ENCODE results near the gene GNS. TPM values are rescaled to one million over a fixed set of nuclear protein-coding genes. Genes with fewer than 3 reads are reported as not detected.

GNS gene
- polyA plus RNA-seq, 1 donor from 2014 or later: 39.0 TPM

GRCh38 chr12:64733857-64734256 is 25.3 kb downstream of the GNS start:
- TF ChIP-seq RAD21 (conservative IDR thresholded peaks at IDR 0.05): no peak
- no peak for TF ChIP-seq TAF1 (IDR thresholded peaks at IDR 0.05; ENCODE audit: low read depth)
- no peak for TF ChIP-seq POLR2AphosphoS5 (IDR thresholded peaks at IDR 0.05)
- H3K9me3 ChIP-seq (ENCODE audit: low read length): no peaks in the 10 kb centered on the region
- H3K9ac ChIP-seq (ENCODE audit: low read length): no peak overlapping the region
- H3K9me2 ChIP-seq (ENCODE audit: insufficient read depth, low read length): no peaks in the 10 kb centered on the region
- no peak overlapping the region for H2AFZ ChIP-seq (ENCODE audit: low read depth, low read length)
- no peaks in the 10 kb centered on the region for H4K20me1 ChIP-seq (ENCODE audit: insufficient read depth)
- no peak overlapping the region for H3K4me2 ChIP-seq (ENCODE audit: low read length)
- H3K27ac ChIP-seq (ENCODE audit: low read length): no peak overlapping the region
- no peaks in the 10 kb centered on the region for H3F3A ChIP-seq (ENCODE audit: insufficient read depth, low read length, poor library complexity, severe bottlenecking)
- H3K36me3 ChIP-seq (ENCODE audit: insufficient read depth, low read length): peaks cover 10% of the 10 kb centered on the region
- no peaks in the 10 kb centered on the region for H3K27me3 ChIP-seq (ENCODE audit: insufficient read depth, low read depth, low read length)
- H3K79me2 ChIP-seq (replicated peaks; ENCODE audit: insufficient read depth, low read length): no peaks in the 10 kb centered on the region
- H3K4me3 ChIP-seq (ENCODE audit: low read length): no peak overlapping the region

GRCh38 chr12:64731683-64732082 is 27.5 kb downstream of the GNS start:
- TF ChIP-seq TAF1 (IDR thresholded peaks at IDR 0.05; ENCODE audit: low read depth) (no peak), RAD21 (conservative IDR thresholded peaks at IDR 0.05) (no peak), SMC3 (conservative IDR thresholded peaks at IDR 0.05; ENCODE audit: poor library complexity) (no peak), REST (IDR thresholded peaks at IDR 0.05; ENCODE audit: borderline replicate concordance) (no peak), EZH2 (IDR thresholded peaks at IDR 0.05; ENCODE audit: borderline replicate concordance, insufficient read depth, low read length, poor library complexity, severe bottlenecking) (no peak), CTCF (IDR thresholded peaks at IDR 0.05; ENCODE audit: poor library complexity, severe bottlenecking) (no peak)
- no peak overlapping the region for H3K4me2 ChIP-seq (ENCODE audit: low read length)
- H3K9ac ChIP-seq (ENCODE audit: low read length): no peak overlapping the region
- peaks cover 6% of the 10 kb centered on the region for H3K36me3 ChIP-seq (ENCODE audit: insufficient read depth, low read length)
- H3K9me3 ChIP-seq (ENCODE audit: low read length): no peaks in the 10 kb centered on the region
- H4K20me1 ChIP-seq (ENCODE audit: insufficient read depth): no peaks in the 10 kb centered on the region
- no peaks in the 10 kb centered on the region for H3K9me2 ChIP-seq (ENCODE audit: insufficient read depth, low read length)
- no peaks in the 10 kb centered on the region for H3F3A ChIP-seq (ENCODE audit: insufficient read depth, low read length, poor library complexity, severe bottlenecking)
- no peaks in the 10 kb centered on the region for H3K79me2 ChIP-seq (replicated peaks; ENCODE audit: insufficient read depth, low read length)
- H2AFZ ChIP-seq (ENCODE audit: low read depth, low read length): no peak overlapping the region
- H3K27ac ChIP-seq (ENCODE audit: low read length): no peak overlapping the region
- no peak overlapping the region for H3K4me3 ChIP-seq (ENCODE audit: low read length)
- no peaks in the 10 kb centered on the region for H3K27me3 ChIP-seq (ENCODE audit: insufficient read depth, low read depth, low read length)

- peaks cover 6% of the 10 kb centered on the region for H3K36me3 ChIP-seq (ENCODE audit: insufficient read depth, low read length)
- no peak overlapping the region for H3K27ac ChIP-seq (ENCODE audit: low read length)
- H2AFZ ChIP-seq (ENCODE audit: low read depth, low read length): no peak overlapping the region
- H3K9me3 ChIP-seq (ENCODE audit: low read length): no peaks in the 10 kb centered on the region
- no peaks in the 10 kb centered on the region for H3K9me2 ChIP-seq (ENCODE audit: insufficient read depth, low read length)
- H3K4me2 ChIP-seq (ENCODE audit: low read length): no peak overlapping the region
- no peaks in the 10 kb centered on the region for H4K20me1 ChIP-seq (ENCODE audit: insufficient read depth)
- TF ChIP-seq EZH2 (IDR thresholded peaks at IDR 0.05; ENCODE audit: borderline replicate concordance, insufficient read depth, low read length, poor library complexity, severe bottlenecking): no peak
- no peaks in the 10 kb centered on the region for H3F3A ChIP-seq (ENCODE audit: insufficient read depth, low read length, poor library complexity, severe bottlenecking)
- H3K4me3 ChIP-seq (ENCODE audit: low read length): no peak overlapping the region
- H3K79me2 ChIP-seq (replicated peaks; ENCODE audit: insufficient read depth, low read length): no peaks in the 10 kb centered on the region
- no peak overlapping the region for H3K9ac ChIP-seq (ENCODE audit: low read length)
- no peaks in the 10 kb centered on the region for H3K27me3 ChIP-seq (ENCODE audit: insufficient read depth, low read depth, low read length)
These were observed 28.6 kb downstream of the GNS start for GRCh38 chr12:64730588-64730969.
